SK-N-SH (cell line): ENCODE results near the gene SMCP. TPM values are rescaled to one million over a fixed set of nuclear protein-coding genes. Genes with fewer than 3 reads are reported as not detected.

Experiments
- CTCF ChIA-PET: fragments of 300-600, 350-600 bp; formaldehyde crosslinking; extraction: SDS; loops from one replicate; lab custom pipeline; 2021; lab: Yijun Ruan, JAX
- POLR2A ChIA-PET: fragments of 350-600 bp; sonication (Branson Sonifier 250); formaldehyde crosslinking; extraction: SDS; loops from one replicate; lab custom pipeline; 2020; ENCODE audit warnings: antibody characterized with exemption, inconsistent platforms; lab: Yijun Ruan, JAX
- DNase-seq: peaks from one replicate; pipeline ENCODE4 v3.0.0; 2012
- H2AFZ ChIP-seq: fragments of 200-600 bp; sonication (generic); 2 replicates; pipeline ENCODE4 v1.8.1; 2016; ENCODE audit warnings: antibody characterized with exemption, mild to moderate bottlenecking, low read depth
- H3F3A ChIP-seq: fragments of 200-600 bp; sonication (generic); replicated peaks from 2 replicates; pipeline ENCODE3; 2016; ENCODE audit warnings: antibody characterized with exemption, mild to moderate bottlenecking; ENCODE audit not compliant: insufficient read depth
- H3K27ac ChIP-seq, 2 experiments: fragments of 200-500 bp in 1 of 2; fragments of 200-600 bp in 1 of 2; sonication (Bioruptor generic) in 1 of 2; sonication (generic), shearing (Covaris generic) in 1 of 2; 2 replicates each; pipeline versions ENCODE4 v1.5.1 to v1.6.1; 2014 to 2016; ENCODE audit warnings: low read depth in 2 of 2, inconsistent platforms in 1 of 2, low read length in 1 of 2, mild to moderate bottlenecking in 1 of 2, mixed read lengths in 1 of 2
- H3K27me3 ChIP-seq: fragments of 200-600 bp; sonication (generic), shearing (Covaris generic); 2 replicates; pipeline ENCODE4 v1.6.1; 2016; ENCODE audit warnings: mixed run types; ENCODE audit not compliant: insufficient read depth
- H3K36me3 ChIP-seq, 2 experiments: fragments of 200-500 bp in 1 of 2; fragments of 200-600 bp in 1 of 2; sonication (Bioruptor generic) in 1 of 2; sonication (generic) in 1 of 2; replicated peaks in 1 of 2; 2 replicates each; pipeline versions ENCODE3 to v1.5.1; 2014 to 2016; ENCODE audit warnings: low read length in 1 of 2, mild to moderate bottlenecking in 1 of 2; ENCODE audit not compliant: insufficient read depth in 2 of 2, control insufficient read depth in 1 of 2
- H3K4me1 ChIP-seq, 2 experiments: fragments of 200-500 bp in 1 of 2; fragments of 200-600 bp in 1 of 2; sonication (Bioruptor generic) in 1 of 2; sonication (generic), shearing (Covaris generic) in 1 of 2; 2 replicates each; pipeline versions ENCODE4 v1.5.1 to v1.6.1; 2014 to 2016; ENCODE audit warnings: low read depth in 1 of 2, low read length in 1 of 2, mixed run types in 1 of 2; ENCODE audit not compliant: insufficient read depth in 2 of 2, control insufficient read depth in 1 of 2
- H3K4me2 ChIP-seq: fragments of 200-600 bp; sonication (generic), shearing (Covaris generic); 2 replicates; pipeline ENCODE4 v1.6.1; 2017; ENCODE audit warnings: mixed run types
- H3K4me3 ChIP-seq, 2 experiments: fragments of 200-500 bp in 1 of 2; fragments of 200-600 bp in 1 of 2; sonication (Bioruptor generic) in 1 of 2; sonication (generic), shearing (Covaris generic) in 1 of 2; 2 replicates each; pipeline versions ENCODE4 v1.5.1 to v1.8.1; 2014 to 2016; ENCODE audit warnings: low read depth in 2 of 2, inconsistent platforms in 1 of 2, low read length in 1 of 2, mild to moderate bottlenecking in 1 of 2, mixed read lengths in 1 of 2, moderate library complexity in 1 of 2
- H3K79me2 ChIP-seq: fragments of 200-600 bp; sonication (generic); 2 replicates; pipeline ENCODE4 v1.8.1; 2017; ENCODE audit warnings: mild to moderate bottlenecking; ENCODE audit not compliant: insufficient read depth
- H3K9ac ChIP-seq: fragments of 200-600 bp; sonication (generic); 2 replicates; pipeline ENCODE4 v1.6.1; 2017; ENCODE audit warnings: mixed run types
- H3K9me2 ChIP-seq: fragments of 200-600 bp; sonication (generic); 2 replicates; pipeline ENCODE4 v1.6.1; 2017; ENCODE audit warnings: mixed run types
- H3K9me3 ChIP-seq: fragments of 200-600 bp; sonication (generic); 2 replicates; pipeline ENCODE4 v1.6.1; 2017; ENCODE audit warnings: mixed run types, mild to moderate bottlenecking, moderate library complexity
- H4K20me1 ChIP-seq: fragments of 200-600 bp; sonication (generic); 2 replicates; pipeline ENCODE4 v1.6.1; 2017; ENCODE audit warnings: mild to moderate bottlenecking, mixed run types; ENCODE audit not compliant: insufficient read depth
- CHD2 ChIP-seq: fragments of 150-350 bp; IDR thresholded peaks from 2 replicates; pipeline ENCODE4 v1.6.1; 2018; ENCODE audit warnings: low read length; ENCODE audit not compliant: partially characterized antibody
- ELF1 ChIP-seq: IDR thresholded peaks from 2 replicates; pipeline ENCODE4 v1.4.0; 2012
- FOSL2 ChIP-seq: IDR thresholded peaks from 2 replicates; pipeline ENCODE4 v1.4.0; 2012; ENCODE audit warnings: low read depth, mild to moderate bottlenecking, moderate library complexity, borderline replicate concordance
- FOXJ3 ChIP-seq: sonication (generic); formaldehyde crosslinking; IDR thresholded peaks from 2 replicates; pipeline ENCODE4 v1.5.1; 2020; ENCODE audit warnings: mild to moderate bottlenecking, missing genetic modification reagents
- NRF1 ChIP-seq: IDR thresholded peaks from 2 replicates; pipeline ENCODE4 v1.6.1; 2012; ENCODE audit warnings: low read depth, mild to moderate bottlenecking, low read length
- REST ChIP-seq: IDR thresholded peaks from 2 replicates; pipeline ENCODE4 v1.6.1; 2012; ENCODE audit warnings: mild to moderate bottlenecking, low read depth, low read length, moderate library complexity
- SMC3 ChIP-seq: IDR thresholded peaks from 2 replicates; pipeline ENCODE4 v1.6.1; 2012; ENCODE audit warnings: low read depth, low read length, improper control_type of control experiment
- TAF1 ChIP-seq: IDR thresholded peaks from 2 replicates; pipeline ENCODE4 v1.6.1; 2012; ENCODE audit warnings: low read depth, mild to moderate bottlenecking, low read length, moderate library complexity, borderline replicate concordance
- TCF12 ChIP-seq: IDR thresholded peaks from 2 replicates; pipeline ENCODE4 v1.4.0; 2012
- TEAD4 ChIP-seq: IDR thresholded peaks from 2 replicates; pipeline ENCODE4 v1.4.0; 2012; ENCODE audit warnings: mild to moderate bottlenecking, borderline replicate concordance; ENCODE audit not compliant: insufficient read depth
- USF1 ChIP-seq: IDR thresholded peaks from 2 replicates; pipeline ENCODE4 v1.4.0; 2012; ENCODE audit warnings: low read depth, borderline replicate concordance
- YY1 ChIP-seq: IDR thresholded peaks from 2 replicates; pipeline ENCODE4 v1.4.0; 2012; ENCODE audit warnings: low read depth, mild to moderate bottlenecking
- ZBTB33 ChIP-seq: IDR thresholded peaks from 2 replicates; pipeline ENCODE4 v1.4.0; 2012; ENCODE audit warnings: low read depth, borderline replicate concordance
- WGBS: methylation state at CpG from one replicate; pipeline ENCODE4 v1.1.6; 2017; ENCODE audit warnings: low lambda C conversion rate; 5-methylcytosine and 5-hydroxymethylcytosine counted together
- polyA plus RNA-seq, 3 experiments: library from polyadenylated mRNA; depleted of rRNA; stranded (reverse); fragments of >200 nt; gene quantifications; 2 replicates each; pipeline ENCODE4 v1.2.3, GENCODE V29; 2012

SMCP gene
- polyA plus RNA-seq, 1 of the 3 experiments (the other 2 are of a cell fraction), result not detected

- Histone ChIP-seq H3K4me1 (no peaks in the 10 kb centered on the region), H3K27me3 (no peaks in the 10 kb centered on the region; the same call in 1 of the 2 replicates), H3K9me2 (no peaks in the 10 kb centered on the region), H3K79me2 (no peaks in the 10 kb centered on the region), H3K36me3 (no peaks in the 10 kb centered on the region), H3K27ac (no peak within 1 kb of the TSS), H3F3A (no peaks in the 10 kb centered on the region), H2AFZ (no peak within 1 kb of the TSS), H3K4me3 (no peak within 1 kb of the TSS), H3K9ac (no peak within 1 kb of the TSS), H4K20me1 (0 out of 2 replicates have a peak, but pooled peaks cover 3% of the 10 kb centered on the region), H3K4me2 (no peak within 1 kb of the TSS), H3K9me3 (no peaks in the 10 kb centered on the region)
- no peak for DNase-seq
- 27% methylated on average over 3 of the region's 3 CpGs for WGBS
- POLR2A ChIA-PET, result no interaction called here
- CTCF ChIA-PET, result no interaction called here
- TF ChIP-seq NRF1 (no peak), CHD2 (no peak), SMC3 (no peak), ELF1 (no peak), ZBTB33 (no peak), YY1 (no peak), USF1 (no peak), TAF1 (no peak), FOSL2 (no peak), TEAD4 (no peak), FOXJ3 (CRISPR knock-in tag) (no peak), TCF12 (no peak), REST (no peak)
Measured at GRCh38 chr1:152842556-152842955, 35.6 kb upstream of the SMCP start, which contains the start of gene LCE6A. Gene LCE6A, plus strand, starts transcription at chr1:152842856. Its CDS starts 665 bp downstream, at chr1:152843521.
